Panc1 (cell line): ENCODE data around the gene CEP164. TPM values are rescaled to one million over a fixed set of nuclear protein-coding genes. Genes with fewer than 3 reads are reported as not detected.

Source experiments
- ATAC-seq: fragments of 200-7000 bp; cut with Tn5 transposase; 2 replicates; pipeline ENCODE4 v1.9.1; 2020; ENCODE audit warnings: mild to moderate bottlenecking, moderate library complexity
- BruUV-seq: library from RNA; stranded (reverse); fragments of 400-500 nt; replicated peaks from 2 replicates; lab custom pipeline; 2021; lab: Mats Ljungman, UMichigan
- CTCF ChIA-PET: fragments of 300-600 bp; sonication (Branson Sonifier 250); formaldehyde crosslinking; loops from one replicate; lab custom pipeline; 2022; ENCODE audit warnings: antibody characterized with exemption; lab: Charles Lee
- POLR2A ChIA-PET: fragments of 300-600 bp; sonication (Branson Sonifier 250); formaldehyde crosslinking; loops from one replicate; lab custom pipeline; 2022; ENCODE audit warnings: antibody characterized with exemption; lab: Charles Lee
- DNase-seq: peaks from one replicate; pipeline ENCODE4 v3.0.0-alpha.2; 2010; ENCODE audit warnings: low read depth, low spot score
- H3K27ac ChIP-seq: 2 replicates; pipeline ENCODE4 v1.5.1; 2011; ENCODE audit warnings: mild to moderate bottlenecking, low read length, inconsistent platforms
- H3K27me3 ChIP-seq: fragments of 200-500 bp; sonication (Bioruptor generic); 2 replicates; pipeline ENCODE4 v1.6.0; 2014; ENCODE audit warnings: low read length, inconsistent platforms; ENCODE audit not compliant: control insufficient read depth, insufficient read depth
- H3K36me3 ChIP-seq: fragments of 200-500 bp; sonication (Bioruptor generic); 2 replicates; pipeline ENCODE4 v1.5.1; 2014; ENCODE audit warnings: inconsistent platforms, mild to moderate bottlenecking, low read length, moderate library complexity; ENCODE audit not compliant: control insufficient read depth, insufficient read depth
- H3K4me1 ChIP-seq: 2 replicates; pipeline ENCODE4 v1.5.1; 2011; ENCODE audit warnings: inconsistent platforms, mild to moderate bottlenecking, low read length, moderate library complexity; ENCODE audit not compliant: control insufficient read depth, insufficient read depth
- H3K4me3 ChIP-seq, 2 experiments: 2 replicates each; pipeline ENCODE4 v1.5.1; 2011 to 2012; ENCODE audit warnings: low read depth in 2 of 2, low read length in 2 of 2, mild to moderate bottlenecking in 2 of 2, inconsistent platforms in 1 of 2, moderate library complexity in 1 of 2
- H3K9me3 ChIP-seq: fragments of 200-500 bp; sonication (Bioruptor generic); 2 replicates; pipeline ENCODE4 v1.5.1; 2014; ENCODE audit warnings: low read depth, mild to moderate bottlenecking, inconsistent platforms, low read length, moderate library complexity; ENCODE audit not compliant: control insufficient read depth, insufficient read depth
- CTCF ChIP-seq: fragments of 450-650 bp; IDR thresholded peaks from 2 replicates; pipeline ENCODE4 v1.5.1; 2017; ENCODE audit warnings: mild to moderate bottlenecking
- POLR2AphosphoS5 ChIP-seq: IDR thresholded peaks from 2 replicates; pipeline ENCODE4 v1.6.1; 2012; ENCODE audit warnings: mild to moderate bottlenecking, low read depth, low read length, moderate library complexity
- REST ChIP-seq, 2 experiments: IDR thresholded peaks; 2 replicates each; pipeline ENCODE4 v1.6.1; 2011 to 2012; ENCODE audit warnings: low read depth in 2 of 2, control low read depth in 1 of 2, low read length in 1 of 2, mild to moderate bottlenecking in 1 of 2, moderate library complexity in 1 of 2; ENCODE audit not compliant: insufficient read depth in 1 of 2
- SIN3A ChIP-seq: IDR thresholded peaks from 2 replicates; pipeline ENCODE4 v1.6.1; 2012; ENCODE audit warnings: low read depth, mild to moderate bottlenecking, low read length, moderate library complexity, borderline replicate concordance; ENCODE audit not compliant: insufficient read depth
- TCF7L2 ChIP-seq: IDR thresholded peaks from 2 replicates; pipeline ENCODE4 v1.6.1; 2011; ENCODE audit warnings: mild to moderate bottlenecking, low read depth, low read length, inconsistent platforms
- in situ Hi-C: cut with HindIII; loops from 2 replicates; pipeline ENCODE4 v1.10.0; 2016; ENCODE audit warnings: low sequenced_read_pairs, low pct_unique_long_range_greater_than_20kb
- intact Hi-C: fragments of 100-400 bp; cut with micrococcal nuclease; formaldehyde crosslinking; loops from one replicate; pipeline ENCODE4 v1.10.0; 2022; ENCODE audit not compliant: unreplicated experiment
- total RNA-seq: library from RNA; stranded (reverse); gene quantifications from one replicate; pipeline ENCODE4 v1.2.1, GENCODE V29; 2021; ENCODE audit not compliant: unreplicated experiment

CEP164 gene
- total RNA-seq, 1 experiment from 2014 or later = 75.4 TPM

GRCh38 chr11:117439256-117439655 lies 111.6 kb downstream of the CEP164 start:
- BruUV-seq = no TSS peak
- DNase-seq (no peak), ATAC-seq (no peak)
- TF ChIP-seq POLR2AphosphoS5 = no peak
- TF ChIP-seq CTCF = no peak
- no peak for TF ChIP-seq TCF7L2
- in situ Hi-C loops (loop anchor here (25.0 kb wide), 1 partner anchor 373 kb away; the partner anchor contains the start of gene FXYD2), intact Hi-C loops (no loop called here)
- H3K4me3 ChIP-seq = no peak overlapping the region
- no peaks in the 10 kb centered on the region for H3K36me3 ChIP-seq
- POLR2A ChIA-PET = no interaction called here
- no peak overlapping the region for H3K27ac ChIP-seq
- CTCF ChIA-PET = no interaction called here
- peaks cover 8% of the 10 kb centered on the region for H3K27me3 ChIP-seq
- no peaks in the 10 kb centered on the region for H3K4me1 ChIP-seq
- H3K9me3 ChIP-seq = no peaks in the 10 kb centered on the region

- DNase-seq (no peak), ATAC-seq (no peak)
- in situ Hi-C loops (loop anchor here (5.0 to 25.0 kb wide), 2 partner anchors 103 to 372 kb away; partner anchors contain the start of gene FXYD2), intact Hi-C loops (loop anchor here (5.0 kb wide), 1 partner anchor 367 kb away; no protein-coding TSS in a partner anchor)
- Histone ChIP-seq H3K4me1 (no peaks in the 10 kb centered on the region), H3K36me3 (no peaks in the 10 kb centered on the region), H3K4me3 (no peak overlapping the region), H3K9me3 (no peaks in the 10 kb centered on the region), H3K27me3 (peaks cover 8% of the 10 kb centered on the region), H3K27ac (no peak overlapping the region)
- TF ChIP-seq CTCF = no peak
- TF ChIP-seq SIN3A = no peak
- TF ChIP-seq REST (IDR thresholded peaks at IDR 0.05; ENCODE audit: insufficient read depth in 1 of 2, low read depth in 2 of 2, low read length in 1 of 2) = no peak
- no peak for TF ChIP-seq POLR2AphosphoS5
- no peak for TF ChIP-seq TCF7L2
- ChIA-PET CTCF (interaction anchor here (1.0 kb wide), 1 partner anchor 14 kb away, joined by 4 read pairs; no protein-coding TSS in a partner anchor), POLR2A (no interaction called here)
- no TSS peak for BruUV-seq
These were observed 112.6 kb downstream of the CEP164 start for GRCh38 chr11:117440258-117440657.
